CD4-positive, alpha-beta T cell treated with Interleukin-15 for 4 hours (primary cell): ENCODE results near the gene ANO7.
"Not testable (repeated sequence)": the region's sequence is repeated elsewhere in the genome, so short reads cannot be mapped to it uniquely, and the experiment has no call there.

ENCODE experiments used
- DNase-seq: peaks from one replicate; pipeline ENCODE4 v3.0.0-alpha.2; 2020; ENCODE audit warnings: low spot score

ANO7 gene

DNA sequence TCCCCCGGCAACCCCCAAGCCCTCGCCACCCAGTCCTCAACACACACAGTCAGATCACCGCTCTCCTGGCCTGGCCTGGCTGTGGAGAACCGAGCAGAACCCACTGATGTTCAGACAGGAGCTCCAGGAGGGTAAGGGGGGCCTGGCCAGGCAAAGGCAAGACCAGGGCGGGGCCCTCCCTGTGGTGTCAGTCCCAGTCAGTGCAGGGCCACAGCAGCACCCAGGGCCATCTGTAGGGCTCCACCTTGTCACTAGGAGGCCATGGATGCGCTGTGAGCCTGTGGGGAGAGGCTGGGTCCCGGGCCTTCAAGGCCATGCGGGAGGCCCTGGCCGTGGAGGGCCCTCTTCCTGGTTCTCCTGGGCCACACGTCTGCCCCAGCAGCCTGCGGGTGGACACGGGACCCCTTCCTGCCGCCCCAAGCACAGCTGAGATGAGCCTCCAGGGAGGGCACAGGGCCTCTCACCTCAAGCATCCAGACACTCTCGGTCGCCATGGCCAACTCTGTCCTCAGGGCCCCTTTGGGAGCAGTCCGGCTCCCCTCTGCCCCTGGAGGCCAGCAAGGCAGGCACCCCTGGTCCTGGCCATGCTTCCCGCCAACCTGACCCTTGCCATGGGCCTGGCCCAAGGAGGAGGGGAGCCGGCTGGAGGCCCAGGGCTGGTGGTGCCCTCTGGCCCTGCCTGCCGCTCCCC lies 2.0 kb downstream of the ANO7 start:
- DNase-seq = no peak

DNA sequence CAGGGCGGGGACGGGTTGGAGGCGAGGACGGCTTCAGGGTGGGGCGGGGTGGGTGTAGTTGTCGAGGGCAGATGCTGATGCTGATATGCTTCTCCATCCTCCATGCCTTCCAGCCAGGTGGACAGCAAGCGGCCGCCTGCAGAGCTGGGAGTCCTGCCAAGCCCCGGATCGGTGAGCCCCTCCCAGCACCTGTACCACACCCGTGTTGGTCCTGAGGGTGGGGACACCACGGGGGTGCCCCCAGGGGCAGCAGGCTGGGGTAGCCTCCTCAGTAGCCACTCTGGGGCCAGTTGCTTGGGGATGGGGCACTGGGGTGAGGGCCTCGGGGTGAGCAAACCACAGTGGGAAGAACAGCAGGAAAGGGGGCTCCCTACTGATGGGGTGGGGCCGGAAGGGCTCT lies 2.6 kb downstream of the ANO7 start:
- DNase-seq = no peak

DNA sequence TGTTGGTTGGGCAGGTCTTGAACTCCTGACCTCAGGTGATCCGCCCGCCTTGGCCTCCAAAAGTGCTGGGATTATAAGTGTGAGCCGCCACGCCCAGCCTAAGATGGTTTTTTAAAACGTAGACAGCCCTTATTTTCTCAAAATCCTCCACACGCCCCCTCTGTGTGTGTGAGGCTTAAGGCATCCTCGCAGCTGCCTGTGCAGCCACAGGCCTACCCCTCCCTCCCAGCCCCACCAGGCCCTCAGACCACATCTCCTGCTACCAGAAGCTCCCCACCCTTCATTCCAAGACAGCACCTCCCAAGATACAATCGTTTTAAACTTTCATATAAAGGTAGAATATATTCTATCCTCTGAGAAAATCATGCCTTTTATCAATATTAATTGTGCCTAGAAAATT lies 4.8 kb downstream of the ANO7 start:
- no peak for DNase-seq

DNA sequence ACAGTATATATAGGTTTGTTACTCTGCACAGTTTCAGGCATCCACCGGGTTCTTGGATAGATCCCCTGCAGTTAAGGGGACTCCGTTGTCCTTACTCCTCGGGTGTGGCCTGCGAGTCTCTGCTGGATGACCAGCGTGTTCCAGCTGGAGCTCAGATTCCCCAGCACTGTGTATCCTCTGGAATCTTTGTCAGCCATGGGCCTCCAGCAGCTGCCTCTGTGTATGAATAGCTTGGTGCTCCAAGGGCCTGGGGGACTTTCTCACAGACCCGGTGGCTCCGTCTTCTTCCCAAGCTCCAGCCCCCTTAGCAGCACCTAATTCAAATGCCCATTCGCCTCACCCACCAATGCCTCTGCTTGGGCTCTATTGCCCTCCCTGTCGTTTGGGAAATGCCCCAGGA lies 6.3 kb downstream of the ANO7 start:
- DNase-seq = no peak

DNA sequence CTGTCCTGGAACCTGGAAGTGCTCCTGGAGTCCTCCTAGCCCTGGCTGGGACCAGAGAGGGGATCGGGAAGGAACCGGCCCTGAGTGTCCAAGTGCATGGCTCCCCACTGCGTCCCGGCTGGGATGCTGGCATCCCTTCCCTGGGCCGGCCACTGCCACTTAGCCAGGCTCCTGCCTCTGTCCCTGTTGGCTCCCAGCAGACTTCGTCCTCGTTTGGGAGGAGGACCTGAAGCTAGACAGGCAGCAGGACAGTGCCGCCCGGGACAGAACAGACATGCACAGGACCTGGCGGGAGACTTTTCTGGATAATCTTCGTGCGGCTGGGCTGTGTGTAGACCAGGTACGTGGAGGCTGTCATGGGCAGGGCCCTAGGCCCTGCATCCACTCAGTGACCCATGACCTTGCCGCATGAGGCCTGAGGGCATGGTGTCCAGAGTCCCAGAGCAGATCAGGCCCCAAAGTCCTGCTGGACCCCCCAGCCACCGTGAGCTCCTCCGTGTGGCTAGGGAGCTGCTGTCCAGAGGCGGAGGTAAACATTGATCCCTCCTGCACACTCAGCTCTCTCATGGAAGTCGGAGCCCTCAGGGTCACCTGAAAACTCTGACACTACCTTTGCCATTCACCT lies 7.1 kb downstream of the ANO7 start:
- DNase-seq = no peak

DNA sequence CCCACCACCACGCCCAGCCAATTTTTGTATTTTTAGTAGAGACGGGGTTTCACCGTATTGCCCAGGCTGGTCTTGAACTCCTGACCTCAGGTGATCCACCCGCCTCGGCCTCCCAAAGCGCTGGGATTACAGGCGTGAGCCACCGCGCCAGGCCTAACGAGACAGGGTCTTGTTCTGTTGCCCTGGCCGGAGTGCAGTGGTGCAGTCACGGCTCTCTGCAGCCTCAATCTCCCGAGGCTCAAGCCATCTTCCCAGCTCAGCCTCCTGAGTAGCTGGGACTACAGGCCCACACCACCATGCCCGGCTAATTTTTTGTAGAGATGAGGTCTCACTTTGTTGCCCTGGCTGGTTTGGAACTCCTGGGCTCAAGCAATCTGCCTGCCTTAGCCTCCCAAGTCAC lies 8.8 kb downstream of the ANO7 start:
- DNase-seq = not testable (repeated sequence)

DNA sequence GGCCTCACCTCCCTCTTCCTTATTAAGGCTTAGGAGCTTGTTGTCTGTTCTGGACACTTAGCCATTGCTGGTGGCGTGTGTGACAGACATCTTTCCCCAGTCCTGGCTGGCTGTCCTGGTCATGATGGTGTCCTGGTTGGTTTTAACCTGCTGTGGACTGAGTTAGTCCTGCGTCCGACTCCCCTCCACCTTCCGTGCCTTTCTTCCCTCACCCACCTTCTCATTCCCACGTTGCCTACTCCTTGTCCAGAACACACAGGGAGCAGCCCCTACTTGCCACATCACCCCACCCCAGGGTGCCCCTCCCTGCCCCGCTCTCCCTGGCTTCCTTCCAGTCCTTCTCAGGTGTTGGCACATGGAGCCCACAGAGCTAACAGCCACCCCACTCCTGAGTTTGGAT lies 9.5 kb downstream of the ANO7 start:
- no peak for DNase-seq

DNA sequence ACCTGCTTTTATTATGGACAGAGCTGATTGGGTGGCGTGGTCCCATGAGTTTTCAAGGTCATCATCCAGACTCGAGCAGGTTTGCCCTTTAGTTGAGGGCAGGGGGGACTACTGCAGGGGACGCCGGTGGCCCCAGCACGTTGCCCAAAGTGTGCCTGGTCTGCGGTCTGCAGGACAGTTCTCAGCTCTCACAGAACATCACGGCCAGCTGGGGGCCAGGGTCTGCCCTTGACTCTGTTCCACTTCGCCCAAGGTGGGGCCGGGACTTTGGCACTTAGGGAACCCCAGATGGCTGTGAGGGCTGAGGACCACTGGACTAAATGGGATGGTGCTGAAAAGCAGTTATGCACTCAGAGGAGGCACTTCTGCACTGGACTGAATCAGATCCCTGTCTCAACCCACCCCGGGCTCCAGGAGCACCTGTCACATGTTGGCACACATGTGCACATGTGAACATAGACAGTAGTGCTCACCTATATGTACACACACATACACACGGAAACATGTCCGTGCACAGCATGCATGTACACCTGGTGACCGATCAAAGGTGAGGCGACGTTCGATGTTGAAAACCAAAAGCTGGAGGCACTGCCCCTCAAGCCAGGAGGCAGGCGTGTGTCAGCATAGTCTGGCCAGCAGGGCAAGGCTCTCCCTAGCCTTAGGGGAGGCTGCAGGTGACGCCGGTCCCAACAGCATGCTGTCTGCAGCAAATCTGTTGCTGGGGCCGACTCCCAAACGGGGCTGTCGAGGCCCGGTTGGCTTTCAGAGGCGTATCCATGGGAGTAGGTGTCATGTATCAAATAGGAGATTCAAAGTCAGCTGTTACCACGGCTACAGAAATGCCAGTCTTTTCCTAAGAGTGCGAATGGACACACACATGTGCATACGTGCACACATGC lies 10.2 kb downstream of the ANO7 start:
- no peak for DNase-seq

DNA sequence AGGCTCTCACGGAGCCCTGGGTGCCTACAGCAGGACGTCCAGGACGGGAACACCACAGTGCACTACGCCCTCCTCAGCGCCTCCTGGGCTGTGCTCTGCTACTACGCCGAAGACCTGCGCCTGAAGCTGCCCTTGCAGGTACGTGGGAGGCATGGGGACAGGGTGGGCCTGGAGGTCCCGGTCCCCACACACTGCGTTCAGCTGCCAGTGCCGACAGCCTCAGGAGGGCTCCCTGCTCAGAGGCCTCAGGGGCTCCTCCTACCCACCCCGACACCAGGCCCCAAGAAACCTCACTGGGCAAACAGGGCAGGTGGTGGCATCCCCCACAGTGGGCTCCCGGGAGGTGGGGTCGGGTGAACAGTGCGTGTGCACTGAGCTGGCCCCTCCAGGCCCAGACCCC lies 10.8 kb downstream of the ANO7 start:
- DNase-seq = no peak

DNA sequence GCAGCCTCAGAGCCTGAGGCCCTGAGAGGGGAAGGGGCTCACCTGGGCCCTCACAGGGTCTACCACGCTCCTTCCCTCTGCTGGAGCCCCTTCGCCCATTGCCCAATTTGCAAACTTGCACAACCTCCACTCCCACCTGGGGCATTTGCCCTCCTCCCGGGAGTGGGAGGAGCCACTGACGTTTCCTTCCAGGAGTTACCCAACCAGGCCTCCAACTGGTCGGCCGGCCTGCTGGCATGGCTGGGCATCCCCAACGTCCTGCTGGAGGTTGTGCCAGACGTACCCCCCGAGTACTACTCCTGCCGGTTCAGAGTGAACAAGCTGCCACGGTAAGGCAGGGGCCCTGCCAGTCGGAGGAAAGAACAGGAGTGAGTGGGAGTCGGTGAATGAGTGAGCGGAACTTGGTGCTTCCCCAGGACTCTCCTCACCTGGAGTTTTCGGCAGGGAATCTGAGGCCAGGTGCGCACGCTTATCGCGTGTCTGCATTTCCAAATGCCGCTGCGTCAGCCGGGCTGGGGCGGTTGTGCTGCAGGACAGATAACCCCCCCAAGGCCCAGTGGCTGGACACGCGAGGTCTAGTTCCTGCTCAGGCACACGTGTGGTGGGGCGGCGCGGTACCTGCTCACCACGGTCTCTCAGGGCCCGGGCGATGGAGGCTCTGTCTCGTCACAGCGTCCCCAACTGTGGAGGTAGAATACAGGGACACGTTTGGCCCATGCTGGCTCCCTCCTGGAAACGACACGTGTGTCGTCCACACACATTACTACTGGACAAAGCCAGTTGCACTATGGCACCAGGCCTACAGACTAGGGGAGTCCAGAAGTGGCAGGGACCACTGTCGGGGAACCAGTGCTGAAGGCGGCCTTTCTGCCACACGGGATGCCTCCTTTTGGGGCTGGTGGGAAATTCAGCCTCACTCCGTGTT lies 11.7 kb downstream of the ANO7 start:
- no peak for DNase-seq

DNA sequence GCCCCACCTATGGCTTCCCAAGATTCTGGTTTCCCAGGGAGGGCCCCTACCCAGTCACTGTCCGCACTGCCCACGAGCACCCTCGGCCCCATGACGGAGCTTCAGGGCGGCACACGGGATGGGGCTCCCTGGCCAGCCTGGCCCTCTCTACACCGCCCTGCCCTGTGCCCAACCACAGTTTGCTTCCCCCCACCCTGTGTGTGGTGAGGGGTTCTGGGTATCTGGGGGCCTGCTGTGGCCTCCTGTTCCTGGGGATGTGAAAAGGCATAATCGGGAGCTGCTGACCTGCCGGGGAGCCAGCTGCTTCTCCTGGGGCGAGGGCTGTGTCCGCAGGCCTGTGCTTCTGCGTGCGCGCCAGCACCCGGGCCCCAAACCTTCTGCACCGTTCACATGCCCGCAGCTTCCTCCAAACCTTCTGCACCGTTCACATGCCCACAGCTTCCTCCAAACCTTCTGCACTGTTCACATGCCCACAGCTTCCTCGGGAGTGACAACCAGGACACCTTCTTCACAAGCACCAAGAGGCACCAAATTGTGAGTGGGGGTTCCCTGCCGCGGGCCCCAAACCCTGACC lies 12.4 kb downstream of the ANO7 start:
- no peak for DNase-seq

DNA sequence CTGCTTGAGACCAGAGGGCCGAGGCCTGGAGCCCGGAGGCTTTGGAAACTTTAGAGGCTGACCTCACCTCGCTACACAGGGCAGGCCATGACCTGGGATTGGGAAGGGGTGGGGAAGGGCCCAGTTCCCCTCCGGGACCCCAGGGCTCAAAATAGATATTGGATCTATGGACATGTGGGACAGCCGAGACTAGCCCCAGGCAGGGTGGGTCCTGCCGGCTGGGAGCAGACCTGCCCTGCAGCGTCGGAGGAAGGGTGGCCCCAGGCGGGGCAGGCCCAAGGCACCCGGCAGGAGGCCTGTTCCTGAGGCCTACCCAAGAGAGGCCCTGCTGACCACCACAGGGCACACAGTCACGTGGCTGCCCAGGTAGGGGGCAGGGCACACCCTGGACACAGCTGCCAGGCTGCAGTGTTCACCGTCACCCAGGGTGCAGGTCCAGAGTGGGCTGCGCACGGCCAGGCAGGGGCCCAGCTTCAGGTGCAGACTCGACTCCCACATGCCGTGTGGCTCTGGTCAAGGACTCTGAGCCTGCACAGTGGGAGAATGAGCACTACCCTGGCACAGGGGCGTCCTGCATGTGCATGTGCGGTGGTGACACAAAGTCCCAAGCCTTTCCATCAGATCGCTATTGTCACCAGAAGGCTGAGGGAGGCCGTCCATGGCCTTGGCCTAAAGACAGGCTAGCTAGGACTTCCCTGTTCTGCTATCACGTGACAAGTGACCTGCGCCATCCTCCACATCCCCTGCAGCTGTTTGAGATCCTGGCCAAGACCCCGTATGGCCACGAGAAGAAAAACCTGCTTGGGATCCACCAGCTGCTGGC lies 13.2 kb downstream of the ANO7 start:
- DNase-seq = no peak

DNA sequence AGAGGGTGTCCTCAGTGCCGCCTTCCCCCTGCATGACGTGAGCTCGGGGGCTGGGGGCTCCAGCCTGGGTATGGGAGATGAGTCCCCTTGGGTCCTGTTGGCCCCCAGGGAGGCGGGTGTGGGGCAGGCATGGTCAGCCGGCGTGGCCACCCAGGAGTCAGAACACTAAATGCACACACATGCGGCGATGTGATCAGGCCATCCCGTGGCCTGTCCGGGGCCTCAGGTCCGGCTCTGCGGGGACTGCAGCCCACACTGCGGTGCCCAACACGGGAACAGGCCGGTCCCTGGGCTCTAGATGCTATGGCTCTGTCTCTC lies 13.8 kb downstream of the ANO7 start:
- no peak for DNase-seq

DNA sequence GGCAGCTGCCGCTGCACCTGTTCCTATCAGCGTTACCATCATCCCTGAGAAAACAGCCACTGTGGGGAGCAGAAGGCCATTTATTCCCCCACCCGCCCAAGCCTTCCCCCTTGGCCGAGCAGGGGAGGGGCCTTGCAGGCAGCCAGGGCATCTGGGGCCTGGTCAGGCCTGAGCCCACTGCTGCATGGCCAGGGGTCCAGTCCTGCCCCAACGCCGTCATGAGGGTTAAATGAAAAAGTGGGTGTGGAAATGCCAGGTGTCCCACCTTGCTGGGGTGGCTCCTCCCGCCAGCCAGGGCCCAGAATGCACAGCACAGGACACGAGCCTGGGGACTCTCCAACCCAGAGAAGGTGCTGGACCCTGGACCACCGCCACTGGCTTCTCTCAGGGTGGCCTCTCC lies 14.2 kb downstream of the ANO7 start:
- no peak for DNase-seq

DNA sequence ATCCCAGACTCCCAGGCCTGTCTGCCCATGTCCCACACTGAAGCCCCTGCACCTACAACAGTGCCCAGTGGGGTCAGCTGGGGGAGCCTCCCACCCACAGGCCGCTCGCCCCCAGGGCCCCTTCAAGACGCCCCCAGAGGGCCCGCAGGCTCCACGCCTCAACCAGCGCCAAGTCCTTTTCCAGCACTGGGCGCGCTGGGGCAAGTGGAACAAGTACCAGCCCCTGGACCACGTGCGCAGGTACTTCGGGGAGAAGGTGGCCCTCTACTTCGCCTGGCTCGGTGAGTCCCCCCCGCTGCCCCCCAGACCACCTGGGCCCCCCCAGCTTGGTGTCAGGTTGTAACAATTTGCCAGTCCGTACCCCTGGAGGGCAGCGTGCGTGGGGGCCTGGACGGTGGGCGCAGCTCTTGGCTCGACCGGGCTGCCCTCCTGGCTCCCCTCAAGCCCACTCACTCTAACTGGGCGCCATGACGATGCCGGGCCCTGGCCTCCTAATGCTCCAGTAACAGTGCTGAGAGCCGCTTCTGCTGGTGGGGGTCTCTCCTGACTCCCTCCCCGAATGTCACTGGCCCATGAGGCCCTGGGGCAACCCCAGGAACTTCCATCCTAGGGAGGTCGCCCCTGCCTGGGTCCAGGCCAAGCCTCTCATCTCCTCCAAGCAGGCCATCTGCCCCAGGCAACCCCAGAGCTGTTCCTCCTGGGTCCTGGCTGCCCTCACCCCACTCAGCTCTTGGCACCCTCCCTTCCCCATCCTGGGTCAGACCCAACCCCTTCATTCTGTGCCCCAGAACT lies 14.9 kb downstream of the ANO7 start:
- no peak for DNase-seq

DNA sequence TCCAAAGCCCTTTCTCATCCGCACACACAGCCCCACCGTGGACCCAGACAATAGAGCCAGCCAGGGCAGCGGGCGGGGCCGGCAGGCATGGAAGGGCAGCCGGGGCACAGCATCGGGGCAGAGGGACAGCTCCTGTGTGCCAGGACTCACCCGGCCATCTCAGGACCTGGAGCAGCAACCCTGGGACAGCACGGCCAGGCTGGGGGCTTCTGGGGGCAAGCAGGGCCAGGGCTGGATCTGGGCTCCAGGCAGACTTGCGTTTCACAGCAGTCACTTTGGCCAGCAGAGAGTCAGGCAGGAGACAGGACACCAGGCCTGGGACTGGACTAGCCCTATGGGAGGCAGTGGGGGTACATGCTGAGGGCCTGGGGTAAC lies 15.5 kb downstream of the ANO7 start:
- no peak for DNase-seq

DNA sequence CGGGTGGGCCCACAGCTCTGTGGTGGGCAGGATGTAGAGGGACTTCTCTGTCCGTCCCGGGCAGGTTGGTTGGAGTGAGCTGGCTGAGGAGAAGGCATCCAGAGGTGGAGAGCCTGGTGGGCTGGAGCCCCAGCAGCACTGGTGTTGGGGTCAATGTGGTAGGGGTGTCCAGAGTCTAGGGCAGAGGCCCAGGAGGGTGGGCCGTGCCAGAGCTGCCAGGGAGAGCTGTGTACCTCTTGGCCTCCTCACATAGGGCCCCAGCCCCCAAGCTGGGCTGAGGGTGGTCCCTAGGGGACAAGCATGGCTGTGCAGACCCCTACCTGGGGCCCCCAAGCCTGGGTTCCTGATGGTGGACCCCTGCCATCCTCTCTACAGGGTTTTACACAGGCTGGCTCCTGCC lies 16.0 kb downstream of the ANO7 start:
- no peak for DNase-seq

DNA sequence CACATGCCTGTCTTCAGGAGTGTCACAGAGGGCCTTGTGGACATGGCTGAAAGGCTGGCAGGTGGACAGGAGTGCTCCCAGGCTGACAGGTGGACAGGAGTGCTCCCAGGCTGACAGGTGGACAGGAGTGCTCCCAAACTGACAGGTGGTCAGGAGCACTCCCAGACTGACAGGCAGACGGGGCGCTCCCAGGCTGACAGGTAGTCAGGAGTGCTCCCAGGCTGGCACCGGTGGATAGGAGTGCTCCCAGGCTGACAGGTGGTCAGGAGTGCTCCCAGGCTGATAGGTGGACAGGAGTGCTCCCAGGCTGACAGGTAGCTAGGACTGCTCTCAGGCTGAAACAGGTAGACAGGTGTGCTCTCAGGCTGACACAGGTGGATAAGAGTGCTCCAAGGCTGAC lies 16.6 kb downstream of the ANO7 start:
- DNase-seq = no peak

DNA sequence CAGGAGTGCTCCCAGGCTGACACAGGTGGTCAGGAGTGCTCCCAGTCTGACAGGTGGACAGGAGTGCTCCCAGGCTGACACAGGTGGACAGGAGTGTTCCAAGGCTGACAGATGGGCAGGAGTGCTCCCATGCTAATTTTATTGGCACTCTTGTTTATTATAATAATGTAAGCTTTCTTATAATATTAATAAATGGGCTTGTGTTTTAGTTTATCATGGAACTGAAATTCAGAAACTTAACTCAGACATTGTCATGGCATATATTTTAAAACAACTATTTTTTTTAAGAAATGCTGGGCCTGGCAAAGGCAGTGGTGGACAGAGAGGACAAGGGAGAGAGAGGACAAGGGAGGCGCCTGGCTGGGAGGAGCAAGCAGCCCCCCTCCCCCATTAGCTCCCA lies 18.7 kb downstream of the ANO7 start:
- DNase-seq = no peak

DNA sequence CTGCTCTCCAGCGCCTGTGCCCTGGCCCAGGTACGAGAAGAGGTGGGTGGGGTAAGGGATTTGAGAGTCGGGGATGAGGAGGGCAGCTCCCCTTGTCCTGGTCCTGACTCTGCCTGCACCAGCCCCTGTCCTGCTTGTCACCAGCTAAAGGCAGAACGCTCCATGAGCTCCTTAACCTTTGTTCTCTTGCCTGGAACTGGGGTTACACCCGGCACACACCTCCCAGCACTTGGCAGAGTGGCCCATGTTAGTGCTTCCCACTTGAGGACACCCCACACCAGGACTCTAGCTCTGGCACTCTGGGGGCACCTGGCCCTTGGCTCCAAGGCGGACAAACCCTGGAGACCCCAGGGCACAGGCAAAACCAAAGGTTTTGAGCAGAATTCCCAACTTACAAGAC lies 19.2 kb downstream of the ANO7 start:
- no peak for DNase-seq
